ENCODE data around the gene KCNIP3.

The KCNIP3 gene

GRCh38 chr2:95297639-95298395 lies 670 bp downstream of the KCNIP3 start:
- TF ChIP-seq ZFX (IDR thresholded peaks at IDR 0.05) (no peak), CTCF (conservative IDR thresholded peaks at IDR 0.05) (no peak)
- H3K27ac ChIP-seq: peak overlapping the region; percentile 17

GRCh38 chr2:95298486-95299111 lies 1.5 kb downstream of the KCNIP3 start:
- TF ChIP-seq CTCF (conservative IDR thresholded peaks at IDR 0.05) (no peak), ZFX (IDR thresholded peaks at IDR 0.05) (no peak)
- no peak overlapping the region for H3K27ac ChIP-seq

GRCh38 chr2:95299961-95300360 lies 2.8 kb downstream of the KCNIP3 start:
- TF ChIP-seq ZFX (IDR thresholded peaks at IDR 0.05) (no peak), CTCF (conservative IDR thresholded peaks at IDR 0.05) (no peak)
- H3K27ac ChIP-seq: no peak overlapping the region

GRCh38 chr2:95300450-95300849 lies 3.3 kb downstream of the KCNIP3 start:
- no peak overlapping the region for H3K27ac ChIP-seq
- TF ChIP-seq ZFX (IDR thresholded peaks at IDR 0.05) (no peak), CTCF (conservative IDR thresholded peaks at IDR 0.05) (no peak)

- H3K27ac ChIP-seq: no peak overlapping the region
- TF ChIP-seq CTCF (conservative IDR thresholded peaks at IDR 0.05): no peak
- no peak for TF ChIP-seq ZFX (IDR thresholded peaks at IDR 0.05)
Measured at GRCh38 chr2:95301186-95301585, 4.0 kb downstream of the KCNIP3 start.

GRCh38 chr2:95301876-95302641 lies 4.9 kb downstream of the KCNIP3 start:
- no peak for TF ChIP-seq ZFX (IDR thresholded peaks at IDR 0.05)
- no peak for TF ChIP-seq CTCF (conservative IDR thresholded peaks at IDR 0.05)
- H3K27ac ChIP-seq: no peak overlapping the region

Measured in C4-2B (cell line).